ENCODE results near the gene HLA-DPB1.

HLA-DPB1 gene

DNA sequence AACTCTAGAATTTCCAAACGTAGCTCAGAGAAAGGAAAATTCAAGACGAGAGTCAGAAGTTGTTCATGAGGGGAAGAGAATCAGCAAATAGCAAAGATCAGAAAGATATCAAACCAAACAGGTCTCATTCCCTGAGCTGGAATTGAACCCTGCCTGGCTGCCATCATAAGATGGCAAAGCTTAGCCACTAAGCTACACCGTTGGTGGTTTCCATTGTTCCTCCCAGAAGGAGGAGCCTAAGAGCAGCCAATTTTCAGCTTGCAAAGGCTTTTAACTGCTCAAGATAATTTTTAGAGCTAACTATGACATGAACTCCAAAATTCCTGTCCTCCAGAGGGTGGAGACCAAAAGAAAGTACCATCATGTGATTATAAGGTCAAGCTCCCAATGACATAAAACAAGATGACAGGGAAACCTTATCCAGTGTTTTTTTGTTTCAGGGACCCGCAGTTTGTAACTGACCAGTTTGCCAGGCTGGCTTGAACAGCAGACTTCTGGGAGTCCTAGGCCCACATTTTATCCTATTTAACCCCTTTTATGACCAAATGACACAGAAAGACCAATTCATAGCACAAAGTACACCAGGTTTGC, 60.6 kb downstream of the HLA-DPB1 start:
- no peak for DNase-seq (ENCODE audit: low read depth, low spot score)
